GM20000 (cell line): Measurements from ENCODE around the gene COL5A2.

Experiments used
- DNase-seq: peaks from one replicate; pipeline ENCODE4 v3.0.0; 2012; ENCODE audit warnings: low spot score
- TF ChIP-seq, protein P1 (sequence below): IDR thresholded peaks from 2 replicates; pipeline ENCODE4 v1.5.1; 2012; ENCODE audit warnings: mild to moderate bottlenecking, control low read depth; ENCODE audit errors: extremely low read depth, missing control alignments

COL5A2 gene

DNA sequence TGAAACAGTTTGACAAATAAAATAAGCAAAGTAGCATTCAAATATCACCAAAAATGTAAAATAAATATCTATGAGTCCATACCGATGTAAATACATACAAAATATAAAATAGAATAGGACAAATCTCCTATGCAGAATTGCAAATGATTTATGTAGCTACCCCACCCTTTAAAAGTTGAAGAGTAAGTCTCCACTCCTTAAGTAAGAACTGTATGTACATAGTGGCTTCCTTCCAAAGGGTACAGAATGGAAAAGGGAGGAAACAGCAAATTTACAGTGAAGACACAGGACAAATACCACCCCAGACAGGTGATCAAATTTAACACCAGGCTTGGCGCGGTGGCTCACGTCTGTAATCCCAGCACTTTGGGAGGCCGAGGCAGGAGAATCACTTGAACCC, 40.8 kb downstream of the COL5A2 start:
- no peak for DNase-seq
- TF ChIP-seq, protein P1, sequence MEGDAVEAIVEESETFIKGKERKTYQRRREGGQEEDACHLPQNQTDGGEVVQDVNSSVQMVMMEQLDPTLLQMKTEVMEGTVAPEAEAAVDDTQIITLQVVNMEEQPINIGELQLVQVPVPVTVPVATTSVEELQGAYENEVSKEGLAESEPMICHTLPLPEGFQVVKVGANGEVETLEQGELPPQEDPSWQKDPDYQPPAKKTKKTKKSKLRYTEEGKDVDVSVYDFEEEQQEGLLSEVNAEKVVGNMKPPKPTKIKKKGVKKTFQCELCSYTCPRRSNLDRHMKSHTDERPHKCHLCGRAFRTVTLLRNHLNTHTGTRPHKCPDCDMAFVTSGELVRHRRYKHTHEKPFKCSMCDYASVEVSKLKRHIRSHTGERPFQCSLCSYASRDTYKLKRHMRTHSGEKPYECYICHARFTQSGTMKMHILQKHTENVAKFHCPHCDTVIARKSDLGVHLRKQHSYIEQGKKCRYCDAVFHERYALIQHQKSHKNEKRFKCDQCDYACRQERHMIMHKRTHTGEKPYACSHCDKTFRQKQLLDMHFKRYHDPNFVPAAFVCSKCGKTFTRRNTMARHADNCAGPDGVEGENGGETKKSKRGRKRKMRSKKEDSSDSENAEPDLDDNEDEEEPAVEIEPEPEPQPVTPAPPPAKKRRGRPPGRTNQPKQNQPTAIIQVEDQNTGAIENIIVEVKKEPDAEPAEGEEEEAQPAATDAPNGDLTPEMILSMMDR: no peak

GRCh38 chr2:189137519-189137918, 42.0 kb downstream of the COL5A2 start:
- TF ChIP-seq, protein P1: no peak
- DNase-seq: no peak

DNA sequence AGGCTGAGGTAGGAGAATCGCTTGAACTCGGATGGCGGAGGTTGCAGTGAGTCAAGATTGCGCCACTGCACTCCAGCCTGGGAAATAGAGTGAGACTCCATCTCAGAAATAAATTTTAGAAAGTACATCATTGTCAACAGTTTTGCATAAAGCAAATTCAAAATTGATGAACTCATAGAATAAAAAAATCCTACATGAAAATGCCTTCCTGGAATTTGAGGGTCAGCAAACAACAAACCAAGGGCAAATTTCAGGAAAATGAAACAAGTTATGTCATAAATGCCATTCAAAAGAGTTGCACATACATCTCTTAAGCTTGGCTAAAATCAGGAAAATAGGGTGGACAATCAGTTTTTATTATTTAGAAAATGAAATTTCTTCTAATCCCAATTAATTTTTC, 45.1 kb downstream of the COL5A2 start:
- TF ChIP-seq, protein P1: no peak
- DNase-seq: no peak

DNA sequence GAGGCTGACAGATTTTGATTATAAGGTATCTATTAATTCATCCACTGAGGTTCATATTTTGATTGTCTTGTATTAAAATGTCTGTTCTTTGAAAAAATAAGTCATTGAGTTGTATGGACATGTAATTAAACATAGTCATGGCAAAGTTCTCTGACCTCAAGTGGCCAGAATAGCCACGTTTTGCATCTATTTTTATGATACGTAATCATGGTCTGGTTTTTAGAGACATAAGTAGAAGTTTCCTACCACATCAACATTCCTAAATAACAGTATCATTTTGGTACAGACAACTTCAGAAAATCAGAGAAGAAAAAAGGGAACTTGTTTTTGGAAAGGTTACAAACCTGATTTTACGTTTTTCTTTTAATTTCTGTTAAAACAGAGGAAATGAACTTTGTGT, 47.6 kb downstream of the COL5A2 start:
- TF ChIP-seq, protein P1: no peak
- no peak for DNase-seq

DNA sequence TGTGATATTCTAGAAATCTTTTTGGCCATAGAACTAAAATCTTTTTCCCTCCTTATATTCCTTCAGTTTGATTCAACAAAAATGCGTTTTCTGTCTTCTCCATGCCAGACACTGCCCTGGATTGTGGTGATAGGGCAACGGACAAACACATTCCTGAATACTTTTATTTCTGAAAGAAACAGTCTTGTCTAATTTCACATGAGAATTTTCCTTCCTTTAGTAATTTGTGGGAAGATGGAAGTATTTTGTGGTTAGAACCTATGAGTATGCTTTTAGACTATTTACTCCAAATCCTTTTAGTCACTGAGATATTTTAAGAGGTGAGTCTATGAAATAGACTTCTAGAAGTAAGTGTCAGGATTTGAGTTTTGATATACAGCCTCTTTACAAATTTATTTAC, 49.6 kb downstream of the COL5A2 start:
- TF ChIP-seq, protein P1: no peak
- DNase-seq: no peak

DNA sequence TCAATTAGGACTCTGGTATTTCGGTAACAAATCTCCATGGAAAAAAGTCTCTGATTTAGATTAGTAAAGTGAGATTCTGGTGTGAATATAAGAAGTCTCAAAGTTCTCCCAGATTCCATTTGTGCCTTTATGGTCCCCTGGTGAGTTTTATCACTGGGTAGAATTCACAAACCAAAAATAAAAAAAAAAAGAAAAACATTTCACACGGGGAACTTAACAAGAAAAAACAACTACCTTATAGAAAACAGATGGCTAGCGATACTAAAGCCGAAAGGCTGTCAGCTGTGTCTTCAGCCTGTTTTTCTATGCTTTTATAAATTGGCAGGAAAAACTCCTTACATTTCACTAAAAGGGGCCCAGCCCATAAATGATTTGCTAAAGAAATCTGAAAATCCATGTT, 50.6 kb downstream of the COL5A2 start:
- DNase-seq: no peak
- TF ChIP-seq, protein P1: no peak

GRCh38 chr2:189127756-189128155, 51.8 kb downstream of the COL5A2 start:
- no peak for DNase-seq
- TF ChIP-seq, protein P1: no peak

GRCh38 chr2:189125195-189125594, 54.4 kb downstream of the COL5A2 start:
- DNase-seq: no peak
- TF ChIP-seq, protein P1: no peak
